K562 (cell line): ENCODE measurements around the gene TMEM184A. TPM values are rescaled to one million over a fixed set of nuclear protein-coding genes. Genes with fewer than 3 reads are reported as not detected.

Source experiments
- BCL6 ChIP-seq: fragments of 250-450 bp; sonication (Bioruptor Pico); IDR thresholded peaks from 2 replicates; pipeline ENCODE4 v1.4.0; 2020
- CBFB ChIP-seq: sonication (generic); formaldehyde crosslinking; IDR thresholded peaks from 2 replicates; pipeline ENCODE4 v1.4.0; 2020; ENCODE audit warnings: mild to moderate bottlenecking, missing genetic modification reagents
- CBX1 ChIP-seq: sonication (generic); IDR thresholded peaks from 2 replicates; pipeline ENCODE4 v1.6.1; 2016; ENCODE audit warnings: antibody characterized with exemption, low read depth, mild to moderate bottlenecking
- CHD1 ChIP-seq: fragments of 200-600 bp; sonication (generic); IDR thresholded peaks from one replicate; pipeline ENCODE4 v1.6.1; 2012; ENCODE audit warnings: mild to moderate bottlenecking, moderate library complexity, low read length, inconsistent platforms
- E2F3 ChIP-seq: fragments of 250-450 bp; sonication (Bioruptor Pico); IDR thresholded peaks from 2 replicates; pipeline ENCODE4 v1.4.0; 2020; ENCODE audit warnings: mild to moderate bottlenecking
- FIP1L1 ChIP-seq: fragments of 200-400 bp; formaldehyde crosslinking; IDR thresholded peaks from 2 replicates; pipeline ENCODE4 v1.6.1; 2018; ENCODE audit warnings: mild to moderate bottlenecking, low read depth, low read length; ENCODE audit not compliant: poor library complexity, severe bottlenecking
- GATAD2B ChIP-seq: fragments of 450-650 bp; IDR thresholded peaks from 2 replicates; pipeline ENCODE4 v1.6.1; 2017; ENCODE audit warnings: mild to moderate bottlenecking, borderline replicate concordance
- HDAC8 ChIP-seq: fragments of 450-650 bp; IDR thresholded peaks from 2 replicates; pipeline ENCODE4 v1.6.1; 2016; ENCODE audit warnings: mild to moderate bottlenecking, missing genetic modification characterization, moderate library complexity, missing compliant biosample characterization
- JUN ChIP-seq, 2 experiments: sonication (generic) in 1 of 2; formaldehyde crosslinking in 1 of 2; IDR thresholded peaks; 2 replicates each; pipeline versions ENCODE4 v1.6.1 to v1.8.0; 2012 to 2022; ENCODE audit warnings: borderline replicate concordance in 2 of 2, mild to moderate bottlenecking in 2 of 2, improper control_type of control experiment in 1 of 2, low read depth in 1 of 2, low read length in 1 of 2, missing genetic modification reagents in 1 of 2
- NFRKB ChIP-seq: fragments of 450-650 bp; IDR thresholded peaks from 2 replicates; pipeline ENCODE4 v1.6.1; 2016; ENCODE audit warnings: low read depth
- NFYB ChIP-seq: IDR thresholded peaks from 2 replicates; pipeline ENCODE4 v1.6.1; 2011; ENCODE audit warnings: mild to moderate bottlenecking, moderate library complexity; ENCODE audit not compliant: insufficient read length; ENCODE audit errors: extremely low read depth
- RBM14 ChIP-seq: fragments of 200-400 bp; formaldehyde crosslinking; IDR thresholded peaks from 2 replicates; pipeline ENCODE4 v1.6.1; 2018; ENCODE audit warnings: low read depth, mild to moderate bottlenecking, low read length, moderate library complexity, borderline replicate concordance; ENCODE audit not compliant: insufficient read depth
- SAFB2 ChIP-seq: fragments of 200-400 bp; formaldehyde crosslinking; IDR thresholded peaks from 2 replicates; pipeline ENCODE4 v1.6.1; 2018; ENCODE audit warnings: borderline replicate concordance, low read length, low read depth, moderate library complexity; ENCODE audit not compliant: severe bottlenecking
- SREBF2 ChIP-seq: sonication (generic); formaldehyde crosslinking; IDR thresholded peaks from 2 replicates; pipeline ENCODE4 v1.4.0; 2020; ENCODE audit warnings: mild to moderate bottlenecking, missing genetic modification reagents
- TAF9B ChIP-seq: fragments of 450-650 bp; IDR thresholded peaks from 2 replicates; pipeline ENCODE4 v1.6.1; 2018; ENCODE audit warnings: mild to moderate bottlenecking; ENCODE audit not compliant: partially characterized antibody
- TEAD2 ChIP-seq: fragments of 450-650 bp; IDR thresholded peaks from 2 replicates; pipeline ENCODE4 v1.6.1; 2016; ENCODE audit warnings: missing genetic modification characterization, control low read depth, missing compliant biosample characterization
- U2AF1 ChIP-seq: fragments of 200-400 bp; formaldehyde crosslinking; optimal IDR thresholded peaks from 2 replicates; pipeline ENCODE3; 2017; ENCODE audit warnings: mild to moderate bottlenecking, low read depth, low read length, moderate library complexity
- ZBTB11 ChIP-seq, 3 experiments: fragments of 200-800 bp in 1 of 3; fragments of 250-450 bp in 1 of 3; fragments of 450-650 bp in 1 of 3; sonication (Bioruptor Pico) in 1 of 3; sonication (Bioruptor generic) in 1 of 3; formaldehyde crosslinking in 1 of 3; IDR thresholded peaks; 2 replicates each; pipeline versions ENCODE4 v1.6.1 to v1.8.0; 2016 to 2022; ENCODE audit warnings: mild to moderate bottlenecking in 2 of 3, missing genetic modification characterization in 2 of 3, missing compliant biosample characterization in 1 of 3, moderate library complexity in 1 of 3
- ZC3H11A ChIP-seq: IDR thresholded peaks from 2 replicates; pipeline ENCODE4 v1.6.1; 2012; ENCODE audit warnings: low read depth, low read length, improper control_type of control experiment
- ZFP1 ChIP-seq: fragments of 450-650 bp; formaldehyde crosslinking; IDR thresholded peaks from 2 replicates; pipeline ENCODE4 v1.4.0; 2020; ENCODE audit warnings: mild to moderate bottlenecking, mixed read lengths
- ZFPM2 ChIP-seq: fragments of 250-450 bp; sonication (Bioruptor Pico); IDR thresholded peaks from 2 replicates; pipeline ENCODE4 v1.5.1; 2022; ENCODE audit warnings: mild to moderate bottlenecking
- ZNF165 ChIP-seq: fragments of 250-450 bp; sonication (Bioruptor Pico); IDR thresholded peaks from 2 replicates; pipeline ENCODE4 v1.4.0; 2020; ENCODE audit warnings: borderline replicate concordance
- ZNF232 ChIP-seq: sonication (generic); formaldehyde crosslinking; IDR thresholded peaks from 2 replicates; pipeline ENCODE4 v1.8.0; 2022; ENCODE audit warnings: mild to moderate bottlenecking, missing genetic modification reagents
- ZNF512 ChIP-seq: IDR thresholded peaks from 2 replicates; pipeline ENCODE4 v1.6.1; 2016; ENCODE audit warnings: missing genetic modification characterization, missing compliant biosample characterization
- polyA plus RNA-seq, 8 experiments: library from polyadenylated mRNA; depleted of rRNA in 4 of 8; stranded (reverse) in 5 of 8; unstranded in 3 of 8; fragments of >200 nt; fragmentation: Nextera tagmentation in 2 of 8; fragmentation: Illumina TruSeq in 1 of 8; extraction: Ambion mirVana in 2 of 8; extraction: Trizol in 1 of 8; gene quantifications; 2 replicates each; pipeline versions ENCODE4 v1.2.1 to v1.2.3, GENCODE V29; 2011 to 2014; ENCODE audit warnings: inconsistent platforms in 1 of 8, missing spikeins in 1 of 8
- total RNA-seq, 7 experiments: library from RNA; depleted of rRNA in 6 of 7; stranded (reverse); fragments of >200 nt in 6 of 7; fragmentation: Illumina TruSeq in 2 of 7; extraction: Trizol in 2 of 7; gene quantifications; 2 replicates each; pipeline versions ENCODE4 v1.2.1 to v1.2.3, GENCODE V29; 2011 to 2021; ENCODE audit warnings: low replicate concordance in 1 of 7

Gene TMEM184A
- total and polyA plus RNA-seq, 9 of the 15 experiments (the other 6 are each of a cell fraction or from before 2014, with no cell fraction given), result 0.10 to 0.18 (median 0.11) TPM; not detected in 6

- peak; percentile 92 for TF ChIP-seq JUN (IDR thresholded peaks at IDR 0.05; ENCODE audit: borderline replicate concordance, low read depth, low read length)
- TF ChIP-seq JUN (CRISPR knock-in tag; IDR thresholded peaks at IDR 0.05; ENCODE audit: borderline replicate concordance), result no peak
- TF ChIP-seq CHD1, result no peak
- TF ChIP-seq ZFPM2 (CRISPR knock-in tag), result no peak
- peak; percentile 22; the same call in 1 of the 2 replicates for TF ChIP-seq GATAD2B
- no peak for TF ChIP-seq BCL6 (CRISPR knock-in tag)
- TF ChIP-seq SAFB2, result no peak
- no peak for TF ChIP-seq ZNF512 (tag)
- peak; percentile 44 for TF ChIP-seq TAF9B
- no peak for TF ChIP-seq FIP1L1
- TF ChIP-seq SREBF2, result no peak
- no peak for TF ChIP-seq NFRKB
- TF ChIP-seq CBX1, result no peak
- TF ChIP-seq ZBTB11 (CRISPR knock-in tag; IDR thresholded peaks at IDR 0.05), result 0 out of 6 replicates have a peak, but pooled peaks of 1 of the 3 experiments have one; percentile 21
- TF ChIP-seq NFYB, result no peak
- TF ChIP-seq RBM14, result no peak
- TF ChIP-seq HDAC8, result no peak
- TF ChIP-seq ZNF232 (CRISPR knock-in tag), result no peak
- TF ChIP-seq TEAD2 (tag), result peak; percentile 77; the same call in 1 of the 2 replicates
- no peak for TF ChIP-seq ZC3H11A
- TF ChIP-seq ZNF165 (CRISPR knock-in tag), result no peak
- no peak for TF ChIP-seq E2F3 (CRISPR knock-in tag)
- no peak for TF ChIP-seq U2AF1
- TF ChIP-seq CBFB, result no peak
- TF ChIP-seq ZFP1, result no peak
These were observed 19.1 kb downstream of the TMEM184A start (continued) for GRCh38 chr7:1536743-1537534.
